Esophagus muscularis mucosa (tissue), 4 donors: ENCODE data around the gene NPAS1. TPM values are rescaled to one million over a fixed set of nuclear protein-coding genes. Genes with fewer than 3 reads are reported as not detected.
A peak's percentile ranks its signal among the peaks of the same experiment; 100 is the strongest.
"Not testable (repeated sequence)": the region's sequence is repeated elsewhere in the genome, so short reads cannot be mapped to it uniquely, and the experiment has no call there.

Experiments used
- DNase-seq: peaks from one replicate; pipeline ENCODE4 v3.0.0-alpha.2; 2017; ENCODE audit errors: extremely low spot score
- H3K27ac ChIP-seq, 4 donors: fragments of 200-600 bp; sonication (generic); replicated peaks in 1 of 4; 1 replicate in 3 of 4; 2 replicates in 1 of 4; pipeline ENCODE4 v1.5.1; 2016 to 2019; ENCODE audit warnings: mild to moderate bottlenecking in 1 of 4
- H3K27me3 ChIP-seq, 4 donors: fragments of 200-600 bp; sonication (generic); one replicate each; pipeline versions ENCODE4 v1.5.1 to v1.6.0; 2016 to 2019
- H3K36me3 ChIP-seq, 4 donors: fragments of 200-600 bp; sonication (generic); one replicate each; pipeline ENCODE4 v1.5.1; 2016 to 2019
- H3K4me1 ChIP-seq, 4 donors: fragments of 200-600 bp; sonication (generic); one replicate each; pipeline ENCODE4 v1.5.1; 2016 to 2019
- H3K4me3 ChIP-seq, 4 donors: fragments of 200-600 bp; sonication (generic); 1 replicate in 2 of 4; 2 replicates in 2 of 4; pipeline ENCODE4 v1.5.1; 2016 to 2019; ENCODE audit warnings: mild to moderate bottlenecking in 4 of 4, moderate library complexity in 1 of 4
- H3K9me3 ChIP-seq, 4 donors: fragments of 200-600 bp; sonication (generic); 1 replicate in 3 of 4; 2 replicates in 1 of 4; pipeline ENCODE4 v1.5.1; 2016 to 2019
- EP300 ChIP-seq: sonication (generic); formaldehyde crosslinking; IDR thresholded peaks from one replicate; pipeline ENCODE4 v1.6.1; 2017; ENCODE audit warnings: antibody characterized with exemption
- POLR2A ChIP-seq: fragments of 450-650 bp; IDR thresholded peaks from one replicate; pipeline ENCODE4 v1.6.1; 2017; ENCODE audit warnings: antibody characterized with exemption, moderate library complexity, mild to moderate bottlenecking, low read depth
- POLR2AphosphoS5 ChIP-seq, 2 donors: sonication (generic); formaldehyde crosslinking; IDR thresholded peaks; one replicate each; pipeline ENCODE4 v1.6.1; 2017; ENCODE audit warnings: antibody characterized with exemption in 2 of 2
- WGBS: methylation state at CpG from one replicate; pipeline ENCODE4 v1.1.5; 2018; 5-methylcytosine and 5-hydroxymethylcytosine counted together
- intact Hi-C: fragments of 100-400 bp; cut with DNase I; formaldehyde crosslinking; loops from one replicate; pipeline ENCODE4 v1.15.1; 2023
- total RNA-seq, 4 donors: library from RNA; depleted of rRNA; stranded (reverse); fragments of >200 nt; gene quantifications; one replicate each; pipeline versions ENCODE4 v1.1.0 to v1.2.1, GENCODE V29; 2016
- TF ChIP-seq, protein P1 (sequence below), 3 experiments: fragments of 200-600 bp in 2 of 3; fragments of 450-650 bp in 1 of 3; sonication (generic) in 2 of 3; IDR thresholded peaks; one replicate each; pipeline ENCODE4 v1.5.1; 2017 to 2019; ENCODE audit warnings: antibody characterized with exemption in 3 of 3, mild to moderate bottlenecking in 2 of 3, moderate library complexity in 1 of 3

NPAS1 gene
- total RNA-seq, 4 donors from 2014 or later: 0.34 TPM; not detected in 3

DNA sequence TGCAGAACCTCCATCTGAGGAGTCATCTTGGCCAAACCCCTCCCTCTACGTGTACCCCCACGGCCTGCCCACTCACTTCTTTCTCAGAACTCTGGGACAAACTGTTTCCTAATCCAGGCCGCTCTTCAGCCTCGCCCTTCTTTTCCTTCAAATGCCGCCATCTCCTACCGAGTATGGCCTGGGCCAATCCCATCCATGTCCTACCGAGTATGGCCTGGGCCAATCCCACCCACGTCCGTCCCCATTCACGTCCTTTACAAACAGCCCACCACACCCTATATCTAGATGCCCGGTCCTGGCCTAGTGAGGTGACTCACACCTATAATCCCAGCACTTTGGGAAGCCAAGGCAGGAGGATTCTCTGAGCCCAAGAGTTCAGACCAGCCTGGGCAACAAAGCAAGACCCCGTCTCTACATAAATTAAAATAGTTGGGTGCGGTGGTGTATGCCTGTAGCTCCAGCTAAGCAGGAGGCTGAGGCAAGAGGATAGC lies 27.7 kb downstream of the NPAS1 start:
- TF ChIP-seq EP300: no peak
- TF ChIP-seq, protein P1, sequence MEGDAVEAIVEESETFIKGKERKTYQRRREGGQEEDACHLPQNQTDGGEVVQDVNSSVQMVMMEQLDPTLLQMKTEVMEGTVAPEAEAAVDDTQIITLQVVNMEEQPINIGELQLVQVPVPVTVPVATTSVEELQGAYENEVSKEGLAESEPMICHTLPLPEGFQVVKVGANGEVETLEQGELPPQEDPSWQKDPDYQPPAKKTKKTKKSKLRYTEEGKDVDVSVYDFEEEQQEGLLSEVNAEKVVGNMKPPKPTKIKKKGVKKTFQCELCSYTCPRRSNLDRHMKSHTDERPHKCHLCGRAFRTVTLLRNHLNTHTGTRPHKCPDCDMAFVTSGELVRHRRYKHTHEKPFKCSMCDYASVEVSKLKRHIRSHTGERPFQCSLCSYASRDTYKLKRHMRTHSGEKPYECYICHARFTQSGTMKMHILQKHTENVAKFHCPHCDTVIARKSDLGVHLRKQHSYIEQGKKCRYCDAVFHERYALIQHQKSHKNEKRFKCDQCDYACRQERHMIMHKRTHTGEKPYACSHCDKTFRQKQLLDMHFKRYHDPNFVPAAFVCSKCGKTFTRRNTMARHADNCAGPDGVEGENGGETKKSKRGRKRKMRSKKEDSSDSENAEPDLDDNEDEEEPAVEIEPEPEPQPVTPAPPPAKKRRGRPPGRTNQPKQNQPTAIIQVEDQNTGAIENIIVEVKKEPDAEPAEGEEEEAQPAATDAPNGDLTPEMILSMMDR (IDR thresholded peaks at IDR 0.05): no peak
- TF ChIP-seq POLR2AphosphoS5 (IDR thresholded peaks at IDR 0.05): no peak
- TF ChIP-seq POLR2A: no peak
- intact Hi-C loops: no loop called here
- 85% methylated on average over 13 of the region's 13 CpGs for WGBS

DNA sequence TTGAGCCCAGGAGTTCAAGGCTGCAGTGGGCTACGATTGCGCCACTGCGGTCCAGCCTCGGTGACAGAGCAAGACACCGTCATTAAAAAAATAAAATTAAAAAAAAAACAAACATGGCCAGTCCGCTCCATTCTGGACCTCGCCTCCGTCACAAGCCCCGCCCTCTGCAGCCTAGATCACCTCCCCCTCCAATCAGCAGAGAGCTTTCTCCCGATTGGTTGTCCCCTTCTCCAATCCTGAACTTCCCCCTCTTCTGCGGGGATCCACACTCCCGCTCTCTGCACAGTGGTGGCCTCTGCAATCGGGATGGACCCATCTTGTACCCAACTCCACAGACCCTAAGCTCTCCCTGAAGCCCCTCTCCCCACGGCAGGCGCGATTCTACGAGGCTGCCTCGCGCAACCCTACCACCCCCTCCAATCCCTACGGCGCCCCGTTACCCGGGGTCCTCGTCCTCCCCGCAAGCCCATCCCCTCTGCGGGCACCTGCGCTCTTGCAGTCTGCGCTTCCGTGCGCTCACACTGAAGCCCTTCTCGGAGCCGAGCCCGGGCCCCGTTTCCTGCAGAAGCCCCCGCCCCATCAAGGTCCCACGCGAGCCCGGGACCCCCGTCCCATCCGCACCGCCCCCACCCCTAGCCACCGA lies 28.2 kb downstream of the NPAS1 start:
- DNase-seq: peak; percentile 93
- intact Hi-C loops: no loop called here
- Histone ChIP-seq H3K4me1 (peaks cover 8 to 22% (median 17%) of the 10 kb centered on the region in 4 donors), H3K36me3 (peaks cover 0 to 11% (median 0%) of the 10 kb centered on the region in 4 donors), H3K4me3 (peak overlapping the region; percentile 76 to 98 (median 89)), H3K27me3 (no peaks in the 10 kb centered on the region), H3K27ac (peak overlapping the region; percentile 77 to 94 (median 94)), H3K9me3 (no peaks in the 10 kb centered on the region)
- peak; percentile 50 to 70 for TF ChIP-seq POLR2AphosphoS5 (IDR thresholded peaks at IDR 0.05)
- TF ChIP-seq, protein P1 (IDR thresholded peaks at IDR 0.05): no peak
- WGBS: 6% methylated on average over 25 of the region's 42 CpGs

More for the DNA sequence above, 27.7 kb downstream of the NPAS1 start:
- no peaks in the 10 kb centered on the region for H3K9me3 ChIP-seq
- peaks cover 0 to 15% (median 3%) of the 10 kb centered on the region in 4 donors for H3K36me3 ChIP-seq
- DNase-seq: no peak
- no peaks in the 10 kb centered on the region for H3K27me3 ChIP-seq
- peak overlapping the region; percentile 77 to 94 (median 94) for H3K27ac ChIP-seq
- H3K4me3 ChIP-seq: peak overlapping the region; percentile 76 to 98 (median 89)
- peaks cover 8 to 22% (median 17%) of the 10 kb centered on the region in 4 donors for H3K4me1 ChIP-seq

DNA sequence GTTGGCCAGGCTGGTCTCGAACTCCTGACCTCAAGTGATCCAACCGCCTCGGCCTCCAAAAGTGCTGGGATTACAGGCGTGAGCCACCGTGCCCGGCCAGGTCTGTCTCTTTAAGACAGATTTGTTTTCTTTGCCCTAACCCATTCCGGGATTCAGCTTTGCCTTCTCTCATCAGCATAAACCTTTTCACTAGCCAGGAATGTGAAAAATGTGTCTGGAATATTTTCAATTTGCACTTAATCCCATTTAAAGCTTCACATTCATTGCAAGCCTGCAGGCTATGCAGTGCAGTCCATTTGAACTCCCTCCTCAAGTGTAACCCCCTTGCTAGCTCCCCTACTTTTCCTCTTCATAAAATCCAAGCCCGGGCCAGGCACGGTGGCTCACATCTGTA lies 29.7 kb downstream of the NPAS1 start:
- DNase-seq: no peak
- TF ChIP-seq POLR2AphosphoS5 (IDR thresholded peaks at IDR 0.05) (no peak), EP300 (no peak), POLR2A (no peak)
- TF ChIP-seq, protein P1 (IDR thresholded peaks at IDR 0.05): no peak
- Histone ChIP-seq H3K9me3 (no peaks in the 10 kb centered on the region), H3K4me3 (peak overlapping the region; percentile 32 to 98 (median 87)), H3K4me1 (peaks cover 8 to 22% (median 17%) of the 10 kb centered on the region in 4 donors), H3K36me3 (peaks cover 0 to 11% (median 0%) of the 10 kb centered on the region in 4 donors), H3K27me3 (no peaks in the 10 kb centered on the region), H3K27ac (peak overlapping the region in 3 of 4 donors; percentile 33 to 46 (median 35))
- intact Hi-C loops: no loop called here
- WGBS: 51% methylated on average over 9 of the region's 9 CpGs

DNA sequence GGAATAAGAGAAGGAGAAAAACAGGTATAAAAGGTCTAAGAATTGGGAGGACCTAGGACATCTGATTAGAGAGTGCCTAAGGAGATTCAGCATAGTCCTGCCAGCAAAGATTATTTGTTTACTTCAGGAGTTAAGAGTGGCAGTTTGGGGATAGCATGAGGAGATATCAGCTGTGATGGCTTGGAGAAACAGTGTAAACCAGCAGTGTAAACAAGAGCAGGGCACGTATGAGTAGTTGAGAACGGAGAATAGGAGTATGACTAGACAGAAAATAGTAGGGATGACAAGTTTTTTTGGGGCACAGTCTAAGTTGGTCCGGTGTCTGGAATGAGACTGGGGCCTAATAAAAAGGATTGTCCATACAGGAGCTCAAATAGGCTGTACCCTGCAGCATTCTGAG lies 30.9 kb downstream of the NPAS1 start:
- H3K36me3 ChIP-seq, DNase-seq, H3K27ac ChIP-seq, H3K27me3 ChIP-seq, H3K9me3 ChIP-seq, H3K4me3 ChIP-seq, intact Hi-C loops: not testable (repeated sequence)
- H3K4me1 ChIP-seq: peaks cover 8 to 22% (median 17%) of the 10 kb centered on the region in 4 donors
- WGBS: 80% methylated on average over 3 of the region's 3 CpGs

DNA sequence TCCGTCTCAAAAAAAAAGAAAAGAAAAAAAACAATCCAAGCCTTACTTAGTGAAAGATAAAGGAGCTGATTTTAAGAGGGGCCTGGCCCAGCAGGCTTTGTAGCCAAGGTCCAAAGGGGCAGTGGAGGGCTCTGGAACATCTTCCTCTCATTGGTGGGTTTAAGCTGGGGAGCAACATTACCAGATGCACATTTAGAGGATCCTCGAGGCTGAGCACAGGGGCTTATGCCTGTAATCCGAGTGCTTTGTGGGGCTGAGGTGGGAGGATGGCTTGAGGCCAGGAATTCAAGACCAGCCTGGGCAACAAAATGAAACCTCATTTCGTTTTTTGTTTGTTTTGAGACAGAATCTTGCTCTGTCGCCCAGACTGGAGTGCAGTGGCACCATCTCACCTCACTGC lies 36.8 kb downstream of the NPAS1 start:
- Histone ChIP-seq H3K4me3 (no peak overlapping the region), H3K36me3 (no peaks in the 10 kb centered on the region), H3K27ac (no peak overlapping the region), H3K9me3 (no peaks in the 10 kb centered on the region), H3K27me3 (no peaks in the 10 kb centered on the region), H3K4me1 (no peaks in the 10 kb centered on the region)
- no peak for TF ChIP-seq EP300
- TF ChIP-seq POLR2AphosphoS5 (IDR thresholded peaks at IDR 0.05): no peak
- TF ChIP-seq, protein P1 (IDR thresholded peaks at IDR 0.05): no peak
- no peak for TF ChIP-seq POLR2A
- intact Hi-C loops: no loop called here
- DNase-seq: no peak
- WGBS: 64% methylated on average over 5 of the region's 5 CpGs
